Measurements from ENCODE around the gene PCCA. TPM values are rescaled to one million over a fixed set of nuclear protein-coding genes. Genes with fewer than 3 reads are reported as not detected.
"Not testable (repeated sequence)": the region's sequence is repeated elsewhere in the genome, so short reads cannot be mapped to it uniquely, and the experiment has no call there.

PCCA gene
- total RNA-seq, 2 experiments from 2014 or later = 11.7 to 12.2 TPM

DNA sequence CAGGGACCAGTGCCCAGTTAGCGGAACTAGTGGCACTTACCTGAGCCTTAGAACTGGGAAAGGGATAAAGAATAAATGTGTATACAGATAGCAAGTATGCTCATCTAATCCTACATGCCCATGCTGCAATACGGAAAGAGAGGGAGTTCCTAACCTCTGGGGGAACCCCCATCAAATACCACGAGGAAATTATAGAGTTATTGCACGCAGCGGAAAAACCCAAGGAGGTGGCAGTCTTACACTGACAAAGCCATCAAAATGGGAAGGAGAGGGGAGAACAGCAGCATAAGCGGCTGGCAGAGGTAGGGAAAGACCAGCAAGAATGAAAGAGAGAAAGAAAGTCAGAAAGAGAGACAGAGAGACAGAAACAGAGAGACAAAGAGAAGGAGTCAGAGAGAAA, 5.5 kb upstream of the PCCA start:
- H3K4me1 Mint-ChIP-seq; CTCF ChIA-PET; H3K27ac Mint-ChIP-seq; H3K36me3 Mint-ChIP-seq (ENCODE audit: low read depth); DNase-seq; POLR2A ChIA-PET; H3K27me3 Mint-ChIP-seq; H3K4me3 Mint-ChIP-seq; H3K9me3 Mint-ChIP-seq: not testable (repeated sequence)

DNA sequence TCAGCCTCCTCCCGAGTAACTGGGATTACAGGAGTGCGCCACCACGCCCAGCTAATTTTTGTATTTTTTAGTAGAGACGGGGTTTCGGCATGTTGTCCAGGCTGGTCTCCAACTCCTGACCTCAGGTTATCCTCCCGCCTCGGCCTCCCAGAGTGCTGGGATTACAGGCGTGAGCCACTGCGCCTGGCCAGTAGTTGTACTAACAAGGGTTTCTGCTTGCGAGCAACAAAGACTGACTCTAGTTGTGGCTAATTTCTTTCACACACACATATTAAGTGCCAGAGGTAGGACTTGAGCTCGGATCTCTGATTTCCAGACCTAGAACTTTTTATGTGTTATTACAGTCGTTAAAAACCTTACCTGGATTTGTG, 635 bp upstream of the PCCA start:
- H3K9me3 Mint-ChIP-seq = no peaks in the 10 kb centered on the region
- H3K4me1 Mint-ChIP-seq = peaks cover 19% of the 10 kb centered on the region
- CTCF ChIA-PET = interaction anchor here (0.6 to 1.5 kb wide), 2 partner anchors 15 to 427 kb away, joined by 5 to 6 read pairs; no protein-coding TSS in a partner anchor

DNA sequence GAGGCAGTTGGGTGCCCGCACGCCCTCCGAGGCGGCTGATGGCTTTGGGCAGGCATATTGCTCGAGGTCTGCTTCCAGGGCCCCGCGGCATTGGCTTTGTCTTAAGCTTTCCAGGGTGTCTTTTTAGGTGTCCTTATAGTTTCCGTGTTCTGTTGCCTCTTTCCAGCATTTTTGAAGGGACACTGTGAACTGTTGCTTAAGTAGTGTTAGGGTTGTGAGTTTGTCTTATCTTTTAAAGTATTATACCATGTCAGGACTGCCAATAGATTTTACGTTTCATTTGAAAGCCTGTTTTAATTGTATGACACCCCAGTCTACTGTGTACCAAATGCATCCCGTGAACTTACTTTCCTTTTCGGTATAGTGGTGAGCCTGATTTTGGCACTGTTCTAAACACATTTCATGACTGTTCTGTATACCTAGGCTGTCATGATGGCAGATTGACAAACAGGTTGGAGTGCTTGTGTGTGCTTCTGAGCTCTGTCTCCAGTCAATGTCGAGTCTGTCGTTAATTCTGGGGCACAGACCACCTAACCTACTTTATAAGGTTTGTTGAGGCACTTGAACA, 656 bp downstream of the PCCA start:
- H3K27me3 Mint-ChIP-seq = no peaks in the 10 kb centered on the region

More for the DNA sequence above, 635 bp upstream of the PCCA start:
- DNase-seq = no peak
- POLR2A ChIA-PET = interaction anchor here (0.9 to 1.7 kb wide), 3 partner anchors 22 to 432 kb away, joined by 3 to 5 read pairs (median 4); no protein-coding TSS in a partner anchor
- Mint-ChIP-seq H3K27me3 (no peaks in the 10 kb centered on the region), H3K36me3 (ENCODE audit: low read depth) (no peaks in the 10 kb centered on the region), H3K27ac (no peak overlapping the region), H3K4me3 (peak overlapping the region; percentile 93)

GRCh38 chr13:100090861-100091260, 2.0 kb downstream of the PCCA start:
- POLR2A ChIA-PET = interaction anchor here (1.5 kb wide), 1 partner anchor 32 kb away, joined by 4 read pairs; no protein-coding TSS in a partner anchor
- Mint-ChIP-seq H3K27me3 (no peaks in the 10 kb centered on the region), H3K36me3 (ENCODE audit: low read depth) (no peaks in the 10 kb centered on the region), H3K9me3 (no peaks in the 10 kb centered on the region), H3K4me1 (peaks cover 19% of the 10 kb centered on the region), H3K27ac (no peak overlapping the region), H3K4me3 (no peak overlapping the region)
- DNase-seq = no peak
- CTCF ChIA-PET = no interaction called here

More for the DNA sequence above, 656 bp downstream of the PCCA start:
- Mint-ChIP-seq H3K9me3 (no peaks in the 10 kb centered on the region), H3K4me3 (peak overlapping the region; percentile 93), H3K36me3 (ENCODE audit: low read depth) (no peaks in the 10 kb centered on the region), H3K4me1 (peaks cover 19% of the 10 kb centered on the region), H3K27ac (peak overlapping the region; percentile 76)
- ChIA-PET POLR2A (interaction anchor here (1.5 to 1.7 kb wide), 5 partner anchors 9 to 585 kb away, joined by 4 to 7 read pairs (median 4); partner anchors contain the start of gene TMTC4), CTCF (interaction anchor here (0.6 to 1.8 kb wide), 5 partner anchors 144 to 1395 kb away, joined by 3 to 6 read pairs (median 4); no protein-coding TSS in a partner anchor)
- DNase-seq = no peak

DNA sequence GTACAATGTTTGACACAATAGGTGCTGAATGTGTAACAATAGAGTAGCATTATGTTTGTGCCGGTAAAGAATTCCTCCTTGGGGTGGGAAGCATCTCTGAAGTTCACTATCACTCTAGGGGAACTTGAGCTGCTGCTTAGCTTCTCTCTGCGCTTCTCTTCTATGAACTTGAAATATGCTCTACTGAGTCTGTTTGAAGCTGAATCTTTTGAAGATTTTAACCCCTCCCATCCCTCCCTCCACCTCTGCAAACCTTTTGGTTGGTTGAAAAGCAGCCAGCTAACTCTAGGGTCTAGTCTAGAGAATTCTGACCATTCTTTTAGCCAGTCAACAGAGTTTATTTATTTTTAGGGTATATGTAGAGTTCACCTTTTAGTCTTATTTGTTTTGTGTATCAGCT, 2.5 kb downstream of the PCCA start:
- CTCF ChIA-PET = no interaction called here

GRCh38 chr13:100092273-100092672, 3.4 kb downstream of the PCCA start:
- POLR2A ChIA-PET; CTCF ChIA-PET; H3K27me3 Mint-ChIP-seq; H3K36me3 Mint-ChIP-seq (ENCODE audit: low read depth); DNase-seq; H3K27ac Mint-ChIP-seq; H3K4me3 Mint-ChIP-seq; H3K9me3 Mint-ChIP-seq: not testable (repeated sequence)
- peaks cover 24% of the 10 kb centered on the region for H3K4me1 Mint-ChIP-seq

More for the DNA sequence above, 2.5 kb downstream of the PCCA start:
- no peak overlapping the region for H3K27ac Mint-ChIP-seq
- peaks cover 22% of the 10 kb centered on the region for H3K4me1 Mint-ChIP-seq
- no peaks in the 10 kb centered on the region for H3K9me3 Mint-ChIP-seq
- no peaks in the 10 kb centered on the region for H3K36me3 Mint-ChIP-seq (ENCODE audit: low read depth)
- DNase-seq = no peak
- H3K27me3 Mint-ChIP-seq = no peaks in the 10 kb centered on the region
- POLR2A ChIA-PET = no interaction called here
- H3K4me3 Mint-ChIP-seq = no peak overlapping the region

DNA sequence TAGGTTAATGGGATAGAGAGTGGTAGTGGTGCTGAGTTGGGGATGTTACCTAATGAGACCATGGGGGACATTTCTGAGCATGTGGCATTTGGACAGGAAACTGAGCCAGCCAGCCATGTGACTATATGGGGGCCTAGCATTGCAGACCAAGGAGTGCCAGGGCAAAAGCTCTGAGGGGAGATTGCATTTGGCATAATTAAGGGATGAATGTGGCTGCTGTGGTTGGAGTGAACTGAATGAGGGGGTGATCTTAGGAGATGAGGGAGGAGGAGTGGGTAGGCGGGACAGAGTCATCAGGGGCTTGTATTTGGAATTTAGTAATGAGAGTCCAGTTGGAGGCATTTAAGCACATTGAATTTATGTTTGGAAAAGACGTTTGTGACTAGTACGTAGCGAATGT, 6.6 kb downstream of the PCCA start:
- H3K36me3 Mint-ChIP-seq (ENCODE audit: low read depth) = no peaks in the 10 kb centered on the region

GRCh38 chr13:100096526-100096925, 7.6 kb downstream of the PCCA start:
- ChIA-PET CTCF (no interaction called here), POLR2A (no interaction called here)
- no peaks in the 10 kb centered on the region for H3K27me3 Mint-ChIP-seq
- H3K4me1 Mint-ChIP-seq = peaks cover 7% of the 10 kb centered on the region
- DNase-seq = no peak
- no peak overlapping the region for H3K27ac Mint-ChIP-seq
- H3K4me3 Mint-ChIP-seq = no peak overlapping the region
- H3K9me3 Mint-ChIP-seq = peaks cover 2% of the 10 kb centered on the region
- no peaks in the 10 kb centered on the region for H3K36me3 Mint-ChIP-seq (ENCODE audit: low read depth)

More for the DNA sequence above, 6.6 kb downstream of the PCCA start:
- H3K9me3 Mint-ChIP-seq = peaks cover 2% of the 10 kb centered on the region
- H3K4me3 Mint-ChIP-seq = no peak overlapping the region
- DNase-seq = no peak
- POLR2A ChIA-PET = no interaction called here
- H3K27me3 Mint-ChIP-seq = no peaks in the 10 kb centered on the region
- H3K27ac Mint-ChIP-seq = no peak overlapping the region
- CTCF ChIA-PET = no interaction called here
- peaks cover 14% of the 10 kb centered on the region for H3K4me1 Mint-ChIP-seq

GRCh38 chr13:100097821-100098220, 8.9 kb downstream of the PCCA start:
- H3K9me3 Mint-ChIP-seq = peaks cover 2% of the 10 kb centered on the region
- no peaks in the 10 kb centered on the region for H3K36me3 Mint-ChIP-seq (ENCODE audit: low read depth)
- H3K4me1 Mint-ChIP-seq = peaks cover 7% of the 10 kb centered on the region
- ChIA-PET POLR2A (interaction anchor here (2.1 kb wide), 1 partner anchor 8 kb away, joined by 7 read pairs; the partner anchor contains the start of gene PCCA), CTCF (no interaction called here)
- no peaks in the 10 kb centered on the region for H3K27me3 Mint-ChIP-seq
- DNase-seq = no peak
- no peak overlapping the region for H3K4me3 Mint-ChIP-seq
- H3K27ac Mint-ChIP-seq = no peak overlapping the region

DNA sequence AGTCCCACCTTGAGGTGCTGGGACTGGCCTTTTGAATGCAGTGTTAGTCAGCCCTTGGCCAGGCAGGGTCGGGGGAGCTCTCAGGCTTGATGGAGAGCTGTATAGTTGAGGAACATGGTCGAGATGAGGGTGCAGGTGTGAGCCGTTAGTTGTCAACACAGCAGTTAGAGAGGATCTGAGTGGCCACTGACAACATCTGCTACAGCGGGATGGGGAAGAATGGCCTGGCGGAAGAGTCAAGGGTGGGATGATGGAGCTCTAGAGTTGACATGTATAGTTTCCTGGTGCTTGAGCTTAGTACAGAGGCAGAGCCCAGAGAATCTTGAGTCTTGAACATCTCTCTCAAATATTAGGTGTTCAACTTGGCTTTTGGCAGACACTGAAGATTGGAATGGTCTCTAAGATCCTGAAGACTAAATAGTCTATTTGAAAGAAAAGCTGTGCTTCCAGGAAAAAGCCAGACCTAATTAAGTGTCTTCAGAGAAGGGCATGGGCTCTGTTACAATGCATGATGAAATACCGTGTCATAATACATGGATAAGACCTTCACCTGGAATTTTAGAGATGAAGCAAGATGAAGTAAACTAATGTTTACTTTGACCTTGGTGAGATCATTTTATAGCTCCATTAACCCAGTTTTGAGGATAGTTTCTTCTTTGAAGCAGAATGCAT, 9.7 kb downstream of the PCCA start:
- POLR2A ChIA-PET = interaction anchor here (2.1 kb wide), 1 partner anchor 9 kb away, joined by 7 read pairs; the partner anchor contains the start of gene PCCA
- peaks cover 2% of the 10 kb centered on the region for H3K9me3 Mint-ChIP-seq
- H3K4me3 Mint-ChIP-seq = no peak overlapping the region
- CTCF ChIA-PET = no interaction called here
- no peaks in the 10 kb centered on the region for H3K36me3 Mint-ChIP-seq (ENCODE audit: low read depth)
- H3K4me1 Mint-ChIP-seq = peaks cover 7% of the 10 kb centered on the region
- no peak overlapping the region for H3K27ac Mint-ChIP-seq
- no peaks in the 10 kb centered on the region for H3K27me3 Mint-ChIP-seq
- DNase-seq = no peak

DNA sequence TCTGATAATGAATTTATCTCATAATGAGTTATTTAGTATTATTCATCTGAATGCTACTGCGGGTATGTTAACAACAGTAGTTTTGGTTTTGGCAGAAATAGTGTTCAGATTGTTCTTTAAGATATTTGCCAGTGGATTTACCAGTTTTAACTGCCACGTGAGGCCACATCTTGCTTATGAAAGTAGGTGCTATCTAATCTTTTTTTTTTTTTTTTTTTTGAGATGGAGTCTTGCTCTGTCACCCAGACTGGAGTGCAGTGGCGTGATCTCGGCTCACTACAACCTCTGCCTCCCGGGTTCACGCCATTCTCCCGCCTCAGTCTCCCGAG, 10.2 kb downstream of the PCCA start:
- POLR2A ChIA-PET = interaction anchor here (2.1 kb wide), 1 partner anchor 10 kb away, joined by 7 read pairs; the partner anchor contains the start of gene PCCA
- H3K9me3 Mint-ChIP-seq; H3K4me3 Mint-ChIP-seq; H3K27me3 Mint-ChIP-seq; CTCF ChIA-PET; H3K27ac Mint-ChIP-seq; H3K4me1 Mint-ChIP-seq; DNase-seq; H3K36me3 Mint-ChIP-seq (ENCODE audit: low read depth): not testable (repeated sequence)

DNA sequence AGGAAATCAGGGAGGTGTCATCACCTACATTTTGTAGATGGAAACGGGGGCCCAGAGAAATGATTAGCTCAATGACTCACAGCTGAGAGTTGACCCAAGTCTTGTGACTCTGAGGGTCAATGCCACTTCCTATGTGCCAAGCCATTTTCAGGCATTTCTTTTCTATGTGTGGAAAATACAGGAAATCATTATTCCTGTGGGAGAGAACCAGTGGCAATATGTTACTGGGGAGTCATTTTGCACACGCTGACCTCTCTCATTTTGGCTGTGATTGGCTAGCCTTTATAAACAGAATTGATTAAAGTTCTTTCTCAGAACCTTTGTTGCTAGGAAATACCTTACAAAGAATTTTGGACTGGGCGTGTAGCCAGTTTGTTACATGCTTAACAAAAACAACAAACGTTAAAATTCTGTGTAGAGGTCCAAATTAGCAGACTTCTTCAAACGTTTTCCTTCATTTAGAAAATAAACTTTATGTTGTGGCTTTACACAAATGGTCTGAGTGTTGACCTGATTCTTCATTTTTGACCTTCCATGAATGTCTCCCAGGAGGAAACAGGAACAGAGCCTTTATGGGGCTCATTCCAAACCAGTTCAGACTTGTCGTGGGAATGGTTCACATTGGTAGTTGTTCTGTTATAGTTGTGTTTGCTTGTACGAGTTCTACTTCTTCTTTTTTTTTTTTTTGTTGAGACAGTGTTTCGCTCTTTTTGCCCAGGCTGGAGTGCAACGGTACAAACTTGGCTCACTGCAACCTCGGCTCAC, 11.4 kb downstream of the PCCA start:
- H3K4me3 Mint-ChIP-seq = no peak overlapping the region
- no peak for DNase-seq
- H3K27ac Mint-ChIP-seq = no peak overlapping the region
- ChIA-PET CTCF (no interaction called here), POLR2A (no interaction called here)
- H3K9me3 Mint-ChIP-seq = peaks cover 2% of the 10 kb centered on the region
- peaks cover 8% of the 10 kb centered on the region for H3K4me1 Mint-ChIP-seq
- no peaks in the 10 kb centered on the region for H3K27me3 Mint-ChIP-seq
- peaks cover 8% of the 10 kb centered on the region for H3K36me3 Mint-ChIP-seq (ENCODE audit: low read depth)

GRCh38 chr13:100102042-100102441, 13.1 kb downstream of the PCCA start:
- POLR2A ChIA-PET = no interaction called here
- Mint-ChIP-seq H3K9me3 (no peaks in the 10 kb centered on the region), H3K4me3 (no peak overlapping the region), H3K4me1 (peaks cover 3% of the 10 kb centered on the region), H3K27ac (no peak overlapping the region), H3K36me3 (ENCODE audit: low read depth) (peaks cover 8% of the 10 kb centered on the region), H3K27me3 (no peaks in the 10 kb centered on the region)
- CTCF ChIA-PET = no interaction called here
- no peak for DNase-seq
